Measurements from ENCODE around the gene ZBTB21. TPM values are rescaled to one million over a fixed set of nuclear protein-coding genes. Genes with fewer than 3 reads are reported as not detected.

ZBTB21 gene
- total and polyA plus RNA-seq, 9 of the 15 experiments (the other 6 are each of a cell fraction or from before 2014, with no cell fraction given) = 2.2 to 15.2 (median 8.7) TPM

DNA sequence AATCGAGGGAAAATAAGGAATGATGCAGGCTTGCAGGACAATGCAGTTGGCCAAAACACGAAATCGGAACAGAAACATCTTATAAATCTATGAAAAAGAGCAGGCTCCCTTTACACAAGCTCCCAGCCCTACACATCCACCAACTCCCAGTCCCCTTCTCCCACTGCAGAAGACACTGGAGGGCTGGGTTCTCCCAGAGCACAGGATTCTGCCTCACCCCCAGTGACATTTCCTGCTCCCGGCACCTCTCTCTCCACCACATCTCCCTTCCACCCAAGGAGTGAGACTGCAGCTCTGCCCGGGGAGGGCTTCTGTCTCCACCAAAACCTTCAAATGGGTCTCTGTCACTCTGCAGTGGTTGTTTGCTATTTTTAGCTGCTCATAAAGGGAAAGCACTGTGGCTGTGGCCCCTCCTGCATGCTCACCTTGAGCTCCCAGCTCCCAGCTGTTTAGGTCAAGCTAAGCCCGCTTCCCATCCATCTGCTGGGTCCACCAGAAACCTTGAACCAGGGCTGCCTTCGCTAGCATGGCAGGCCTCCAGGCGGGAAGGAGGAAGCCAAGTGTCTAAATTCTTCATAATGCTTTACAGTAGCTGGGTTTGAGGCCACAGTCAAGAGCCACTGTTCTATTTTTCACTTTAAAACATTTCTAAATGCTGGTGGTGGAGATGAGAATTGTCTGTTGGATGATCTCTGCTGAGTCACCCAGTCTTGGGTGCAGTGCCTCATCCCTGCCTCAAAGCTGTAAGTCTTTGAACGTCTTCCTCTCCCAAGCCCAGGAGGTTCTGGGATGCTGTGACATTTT, 53.0 kb downstream of the ZBTB21 start (continued):
- TF ChIP-seq BACH1 (tag; IDR thresholded peaks at IDR 0.05) = peak; percentile 62
- no peak for TF ChIP-seq HSF4 (CRISPR knock-in tag; IDR thresholded peaks at IDR 0.05; ENCODE audit: borderline replicate concordance)
- TF ChIP-seq L3MBTL2 (IDR thresholded peaks at IDR 0.05) = peak; percentile 68
- no peak for TF ChIP-seq ZNF436 (CRISPR knock-in tag; IDR thresholded peaks at IDR 0.05)
- TF ChIP-seq CBFA2T2 (conservative IDR thresholded peaks at IDR 0.05) = no peak
- TF ChIP-seq JUND (IDR thresholded peaks at IDR 0.05; ENCODE audit: borderline replicate concordance, low read depth, low read length) = peak; percentile 86
- peak; percentile 79; the same call in 2 of the 3 replicates for TF ChIP-seq JUND (tag; IDR thresholded peaks at IDR 0.05; ENCODE audit: borderline replicate concordance, low read depth, low read length)
- TF ChIP-seq ZBTB5 (IDR thresholded peaks at IDR 0.05) = no peak
- peak; percentile 49; the same call in 1 of the 2 replicates for TF ChIP-seq ESRRA (IDR thresholded peaks at IDR 0.05; ENCODE audit: borderline replicate concordance, low read depth)
- peak; percentile 28; the same call in 1 of the 2 replicates for TF ChIP-seq PHF8 (IDR thresholded peaks at IDR 0.05; ENCODE audit: borderline replicate concordance, low read length)
- TF ChIP-seq ZNF3 (CRISPR knock-in tag; IDR thresholded peaks at IDR 0.05) = no peak
- no peak for TF ChIP-seq MCM7 (IDR thresholded peaks at IDR 0.05)
- TF ChIP-seq MTA3 (IDR thresholded peaks at IDR 0.05; ENCODE audit: borderline replicate concordance) = 0 out of 2 replicates have a peak, but pooled peaks have one; percentile 31
- no peak for TF ChIP-seq ZNF589 (CRISPR knock-in tag; IDR thresholded peaks at IDR 0.05; ENCODE audit: low read depth)
- TF ChIP-seq ATF1 (CRISPR knock-in tag; IDR thresholded peaks at IDR 0.05) = no peak
- TF ChIP-seq ATF1 (tag; IDR thresholded peaks at IDR 0.05) = no peak
- TF ChIP-seq ZNF384 (IDR thresholded peaks at IDR 0.05; ENCODE audit: low read depth, low read length) = no peak
- no peak for TF ChIP-seq TAF7 (tag; IDR thresholded peaks at IDR 0.05)
- no peak for TF ChIP-seq BRCA1 (IDR thresholded peaks at IDR 0.05)
- TF ChIP-seq BRCA1 (CRISPR knock-in tag; IDR thresholded peaks at IDR 0.05) = no peak
- TF ChIP-seq ZNF316 (IDR thresholded peaks at IDR 0.05) = peak; percentile 94
- peak in 1 of 2 experiments; percentile 42; a peak in 1 of 4 replicates for TF ChIP-seq MAZ (CRISPR knock-in tag; conservative IDR thresholded peaks at IDR 0.05 in 1 of 2, IDR thresholded peaks at IDR 0.05 in 1 of 2)
- TF ChIP-seq SPI1 (IDR thresholded peaks at IDR 0.05; ENCODE audit: borderline replicate concordance, low read depth, low read length) = no peak
- TF ChIP-seq, protein P1, sequence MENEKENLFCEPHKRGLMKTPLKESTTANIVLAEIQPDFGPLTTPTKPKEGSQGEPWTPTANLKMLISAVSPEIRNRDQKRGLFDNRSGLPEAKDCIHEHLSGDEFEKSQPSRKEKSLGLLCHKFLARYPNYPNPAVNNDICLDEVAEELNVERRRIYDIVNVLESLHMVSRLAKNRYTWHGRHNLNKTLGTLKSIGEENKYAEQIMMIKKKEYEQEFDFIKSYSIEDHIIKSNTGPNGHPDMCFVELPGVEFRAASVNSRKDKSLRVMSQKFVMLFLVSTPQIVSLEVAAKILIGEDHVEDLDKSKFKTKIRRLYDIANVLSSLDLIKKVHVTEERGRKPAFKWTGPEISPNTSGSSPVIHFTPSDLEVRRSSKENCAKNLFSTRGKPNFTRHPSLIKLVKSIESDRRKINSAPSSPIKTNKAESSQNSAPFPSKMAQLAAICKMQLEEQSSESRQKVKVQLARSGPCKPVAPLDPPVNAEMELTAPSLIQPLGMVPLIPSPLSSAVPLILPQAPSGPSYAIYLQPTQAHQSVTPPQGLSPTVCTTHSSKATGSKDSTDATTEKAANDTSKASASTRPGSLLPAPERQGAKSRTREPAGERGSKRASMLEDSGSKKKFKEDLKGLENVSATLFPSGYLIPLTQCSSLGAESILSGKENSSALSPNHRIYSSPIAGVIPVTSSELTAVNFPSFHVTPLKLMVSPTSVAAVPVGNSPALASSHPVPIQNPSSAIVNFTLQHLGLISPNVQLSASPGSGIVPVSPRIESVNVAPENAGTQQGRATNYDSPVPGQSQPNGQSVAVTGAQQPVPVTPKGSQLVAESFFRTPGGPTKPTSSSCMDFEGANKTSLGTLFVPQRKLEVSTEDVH (IDR thresholded peaks at IDR 0.05; ENCODE audit: low read depth, partially characterized antibody) = no peak
- 0 out of 2 replicates have a peak, but pooled peaks have one; percentile 37 for TF ChIP-seq MEF2A (IDR thresholded peaks at IDR 0.05; ENCODE audit: control insufficient read depth, low read depth, low read length)
- no peak for TF ChIP-seq SOX6 (IDR thresholded peaks at IDR 0.05)
- peak; percentile 82 for TF ChIP-seq SMARCE1 (IDR thresholded peaks at IDR 0.05)
- TF ChIP-seq MCM2 (IDR thresholded peaks at IDR 0.05; ENCODE audit: low read depth) = no peak

Measured in K562 (cell line).